PC-9 (cell line): Measurements from ENCODE around the gene NTF4.

Experiments used
- CTCF ChIP-seq: fragments of 200-600 bp; sonication (generic); conservative IDR thresholded peaks from 2 replicates; pipeline ENCODE4 v1.6.1; 2017; ENCODE audit warnings: mixed run types, antibody characterized with exemption, mild to moderate bottlenecking, moderate library complexity
- EZH2 ChIP-seq: fragments of 200-600 bp; sonication (generic); IDR thresholded peaks from 2 replicates; pipeline ENCODE4 v1.8.0; 2017; ENCODE audit warnings: antibody characterized with exemption, low read depth

DNA sequence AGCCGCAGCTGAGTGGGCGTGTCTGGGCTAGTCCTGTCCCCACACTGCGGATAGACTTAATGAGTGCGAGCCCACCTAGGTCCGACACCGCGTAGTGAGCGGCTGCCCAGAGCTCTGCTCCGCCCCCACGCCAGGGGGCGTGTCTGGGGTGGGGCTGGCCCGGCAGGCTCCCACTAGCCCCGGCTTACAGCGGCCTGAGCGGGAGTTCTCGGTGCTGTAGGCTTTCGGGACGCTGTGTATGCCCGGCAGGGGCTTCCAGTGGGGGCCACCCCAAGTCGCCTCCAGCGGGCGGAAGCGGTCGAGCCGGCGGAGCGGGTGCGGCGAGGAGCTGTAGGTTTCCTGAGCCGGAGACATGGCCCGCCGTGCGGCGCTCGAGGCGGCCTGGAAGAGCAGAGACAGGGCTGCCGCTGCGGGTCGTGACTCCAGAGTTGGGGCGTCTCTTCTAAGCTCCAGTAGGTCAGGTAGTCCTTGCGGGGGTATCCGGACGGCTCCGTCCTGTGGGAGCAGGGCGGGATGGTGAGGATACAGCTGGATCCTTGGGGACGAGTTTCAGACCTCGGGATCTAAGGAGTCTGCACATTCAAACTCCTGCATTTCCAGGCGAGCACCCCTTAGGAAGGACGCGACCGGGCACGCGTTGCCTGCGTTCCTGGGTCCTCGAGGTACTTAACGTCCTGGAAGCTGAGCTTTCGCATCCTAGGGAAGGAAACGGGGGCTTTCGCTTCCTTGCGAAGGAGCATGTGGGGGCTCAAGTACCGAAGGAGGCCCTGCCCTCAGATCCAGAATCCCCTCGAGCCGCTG, 8.3 kb downstream of the NTF4 start:
- TF ChIP-seq CTCF = peak; percentile 78
- TF ChIP-seq EZH2 = no peak
